Measurements from ENCODE around the gene CTAGE4. TPM values are rescaled to one million over a fixed set of nuclear protein-coding genes. Genes with fewer than 3 reads are reported as not detected.
"Not testable (repeated sequence)": the region's sequence is repeated elsewhere in the genome, so short reads cannot be mapped to it uniquely, and the experiment has no call there.

Gene CTAGE4
- total RNA-seq, 4 donors from 2014 or later = 0.27 to 1.7 (median 1.1) TPM; not detected in 1

DNA sequence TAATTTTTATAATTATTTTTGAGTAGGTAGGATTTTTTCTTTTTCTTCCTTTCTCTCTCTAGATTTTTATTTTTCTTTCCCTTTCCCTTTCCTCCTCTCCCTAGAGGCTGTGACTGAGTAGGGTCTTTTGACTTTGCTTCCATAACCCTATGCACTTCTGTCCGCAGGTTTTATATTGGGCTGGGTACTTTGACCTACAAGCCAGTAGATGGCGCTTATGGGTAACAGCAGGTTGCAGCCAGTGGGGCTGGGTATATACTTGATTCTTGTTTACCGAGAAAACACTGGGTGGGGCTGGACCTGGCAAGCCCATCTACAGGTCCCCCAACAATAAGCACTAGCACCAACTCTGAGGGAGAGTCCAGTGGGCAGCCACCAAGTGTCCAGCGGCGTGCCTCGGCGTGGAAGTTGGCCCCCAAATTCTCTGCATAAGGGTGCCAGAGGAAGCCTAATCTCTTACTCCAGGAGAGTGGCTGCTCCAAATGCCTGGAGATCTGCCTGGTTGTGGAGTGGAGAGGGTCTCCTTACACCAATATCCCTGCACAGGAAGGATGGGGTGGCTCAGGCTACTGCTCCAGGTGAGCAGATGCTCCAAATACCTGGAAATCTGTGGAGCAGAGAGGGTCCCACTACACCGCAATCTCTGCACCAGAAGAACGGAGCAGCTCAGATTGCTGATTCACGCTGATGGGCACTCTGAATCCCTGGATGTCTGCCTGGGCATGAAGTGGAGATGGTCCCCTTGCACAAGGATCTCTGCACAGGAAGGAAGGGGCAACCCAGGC is 4.7 kb upstream of the CTAGE4 start:
- no CpG with 5 or more reads among the region's 10 CpGs for WGBS, 2 donors (ENCODE audit: low coverage in 1 of 2)
- not testable (repeated sequence) for H3K27ac ChIP-seq, H3K4me1 ChIP-seq, H3K27me3 ChIP-seq, H3K36me3 ChIP-seq, H3K9me3 ChIP-seq, H3K4me3 ChIP-seq
- TF ChIP-seq, protein P1, sequence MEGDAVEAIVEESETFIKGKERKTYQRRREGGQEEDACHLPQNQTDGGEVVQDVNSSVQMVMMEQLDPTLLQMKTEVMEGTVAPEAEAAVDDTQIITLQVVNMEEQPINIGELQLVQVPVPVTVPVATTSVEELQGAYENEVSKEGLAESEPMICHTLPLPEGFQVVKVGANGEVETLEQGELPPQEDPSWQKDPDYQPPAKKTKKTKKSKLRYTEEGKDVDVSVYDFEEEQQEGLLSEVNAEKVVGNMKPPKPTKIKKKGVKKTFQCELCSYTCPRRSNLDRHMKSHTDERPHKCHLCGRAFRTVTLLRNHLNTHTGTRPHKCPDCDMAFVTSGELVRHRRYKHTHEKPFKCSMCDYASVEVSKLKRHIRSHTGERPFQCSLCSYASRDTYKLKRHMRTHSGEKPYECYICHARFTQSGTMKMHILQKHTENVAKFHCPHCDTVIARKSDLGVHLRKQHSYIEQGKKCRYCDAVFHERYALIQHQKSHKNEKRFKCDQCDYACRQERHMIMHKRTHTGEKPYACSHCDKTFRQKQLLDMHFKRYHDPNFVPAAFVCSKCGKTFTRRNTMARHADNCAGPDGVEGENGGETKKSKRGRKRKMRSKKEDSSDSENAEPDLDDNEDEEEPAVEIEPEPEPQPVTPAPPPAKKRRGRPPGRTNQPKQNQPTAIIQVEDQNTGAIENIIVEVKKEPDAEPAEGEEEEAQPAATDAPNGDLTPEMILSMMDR (IDR thresholded peaks at IDR 0.05) = peak in 3 of 4 experiments; percentile 25 to 48 (median 40)
- peak; percentile 57 for ATAC-seq

GRCh38 chr7:144179165-144179479 is 4.1 kb upstream of the CTAGE4 start:
- not testable (repeated sequence) for H3K27ac ChIP-seq, H3K4me1 ChIP-seq, H3K9me3 ChIP-seq, H3K36me3 ChIP-seq, H3K4me3 ChIP-seq, H3K27me3 ChIP-seq
- ATAC-seq = peak; percentile 34
- no CpG with 5 or more reads among the region's 2 CpGs for WGBS, 2 donors (ENCODE audit: low coverage in 1 of 2)

DNA sequence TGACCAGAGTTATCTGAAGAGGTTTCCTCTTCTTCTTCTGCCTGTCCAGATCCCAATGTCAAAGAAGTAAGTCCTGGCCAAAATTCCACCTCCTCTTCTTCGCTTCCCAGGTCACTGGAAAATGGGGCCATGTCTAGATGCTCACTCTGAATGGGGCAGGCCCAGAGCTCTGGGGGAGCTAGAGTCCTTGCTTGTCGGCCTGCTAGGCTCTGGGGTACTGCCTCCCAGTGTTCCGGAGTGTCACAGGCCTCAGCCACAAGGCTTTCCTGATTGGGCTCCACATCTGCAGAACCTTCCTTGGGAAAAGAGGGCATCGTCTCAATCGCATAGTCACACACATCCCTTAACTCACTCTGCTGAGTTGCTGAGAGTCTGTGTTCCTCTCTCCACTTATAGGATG is 4.6 kb downstream of the CTAGE4 start:
- H3K36me3 ChIP-seq, H3K4me1 ChIP-seq, H3K4me3 ChIP-seq, H3K27ac ChIP-seq, H3K9me3 ChIP-seq, ATAC-seq, H3K27me3 ChIP-seq: not testable (repeated sequence)
- WGBS, 2 donors (ENCODE audit: low coverage in 1 of 2) = no CpG with 5 or more reads among the region's 5 CpGs

DNA sequence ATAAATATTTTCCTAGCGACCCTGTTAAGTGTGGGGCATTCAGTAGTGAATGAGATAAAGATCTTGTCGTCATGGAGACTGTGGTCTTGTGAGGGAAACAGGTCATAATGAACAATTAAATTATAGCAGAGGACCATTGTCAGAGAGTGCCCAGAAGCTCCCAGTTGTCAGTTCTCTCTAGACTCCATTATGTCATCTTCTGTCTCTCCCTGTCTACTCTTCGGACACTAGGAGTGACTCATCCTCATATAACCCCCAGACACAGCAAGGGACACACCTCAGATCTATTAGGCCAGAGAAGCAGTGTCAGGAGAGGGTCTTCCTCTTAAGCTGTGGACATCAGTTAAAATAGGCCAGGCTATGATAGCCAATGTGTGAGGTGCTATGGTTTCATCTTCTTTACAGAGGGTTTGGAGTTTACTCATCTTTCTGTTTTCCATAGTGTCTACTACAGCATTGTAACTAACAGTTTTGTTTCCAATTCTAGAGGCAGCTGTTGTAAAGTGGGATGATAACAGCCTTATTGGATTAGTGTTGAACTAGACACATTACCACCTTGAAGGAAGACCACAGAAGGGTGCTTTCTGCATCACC is 5.4 kb downstream of the CTAGE4 start:
- not testable (repeated sequence) for ATAC-seq, H3K4me1 ChIP-seq, H3K9me3 ChIP-seq, H3K4me3 ChIP-seq, H3K27ac ChIP-seq, H3K27me3 ChIP-seq, H3K36me3 ChIP-seq
- no CpG with 5 or more reads among the region's 3 CpGs for WGBS, 2 donors (ENCODE audit: low coverage in 1 of 2)

- not testable (repeated sequence) for ATAC-seq, H3K9me3 ChIP-seq, H3K4me1 ChIP-seq, H3K36me3 ChIP-seq, H3K4me3 ChIP-seq, H3K27me3 ChIP-seq, H3K27ac ChIP-seq
- no CpG with 5 or more reads among the region's 11 CpGs for WGBS, 2 donors (ENCODE audit: low coverage in 1 of 2)
These were observed 10.5 kb downstream of the CTAGE4 start for GRCh38 chr7:144193782-144194181.

- H3K9me3 ChIP-seq, H3K27me3 ChIP-seq, H3K4me1 ChIP-seq, H3K36me3 ChIP-seq, ATAC-seq, H3K4me3 ChIP-seq, H3K27ac ChIP-seq: not testable (repeated sequence)
- no CpG with 5 or more reads among the region's 6 CpGs for WGBS, 2 donors (ENCODE audit: low coverage in 1 of 2)
These were observed 11.2 kb downstream of the CTAGE4 start for GRCh38 chr7:144194453-144194852.

- peak within 1 kb of the TSS in 1 of 2 donors; percentile 43 for H3K4me3 ChIP-seq
- H3K27ac ChIP-seq, H3K36me3 ChIP-seq, H3K4me1 ChIP-seq, H3K9me3 ChIP-seq, H3K27me3 ChIP-seq: not testable (repeated sequence)
- ATAC-seq = peak; percentile 65
- no CpG with 5 or more reads among the region's 51 CpGs for WGBS, 2 donors (ENCODE audit: low coverage in 1 of 2)
These were observed 12.1 kb downstream of the CTAGE4 start, which contains the start of gene ARHGEF35 for GRCh38 chr7:144195212-144195872. ARHGEF35 (minus strand) TSS chr7:144195833; CDS start chr7:144188383, 7,450 bp downstream.

- not testable (repeated sequence) for ATAC-seq, H3K27ac ChIP-seq, H3K36me3 ChIP-seq, H3K9me3 ChIP-seq, H3K4me3 ChIP-seq, H3K4me1 ChIP-seq, H3K27me3 ChIP-seq
- 38 to 59% methylated on average over 2 of the region's 4 CpGs for WGBS, 2 donors (ENCODE audit: low coverage in 1 of 2)
These were observed 15.7 kb downstream of the CTAGE4 start for GRCh38 chr7:144198934-144199333.

DNA sequence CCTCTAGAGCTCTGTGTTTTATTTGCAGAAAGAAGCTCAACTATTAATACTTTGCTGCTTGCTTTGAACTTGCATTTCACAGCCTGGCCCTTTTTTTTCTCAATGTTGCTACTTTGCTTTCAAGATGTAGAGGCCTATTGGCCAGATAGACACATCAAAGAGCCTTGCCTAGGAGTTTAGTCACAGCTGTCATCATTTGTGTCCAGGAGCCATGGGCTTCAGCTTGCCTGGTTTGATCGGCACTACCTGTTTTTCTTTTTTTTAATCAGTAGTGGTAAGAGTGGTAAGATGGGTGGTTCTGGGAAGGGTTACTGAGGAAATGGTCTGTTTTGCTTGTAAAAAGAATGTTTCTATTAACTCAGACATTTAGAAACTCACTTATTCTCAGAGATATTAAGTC is 18.7 kb downstream of the CTAGE4 start:
- H3K4me1 ChIP-seq, ATAC-seq, H3K27me3 ChIP-seq, H3K27ac ChIP-seq, H3K36me3 ChIP-seq, H3K4me3 ChIP-seq, H3K9me3 ChIP-seq: not testable (repeated sequence)
- no CpG with 5 or more reads among the region's 1 CpG for WGBS, 2 donors (ENCODE audit: low coverage in 1 of 2)

GRCh38 chr7:144203086-144203485 is 19.8 kb downstream of the CTAGE4 start:
- not testable (repeated sequence) for H3K4me3 ChIP-seq
- WGBS, 2 donors (ENCODE audit: low coverage in 1 of 2) = no CpG with 5 or more reads among the region's 3 CpGs

GRCh38 chr7:144205306-144205705 is 22.0 kb downstream of the CTAGE4 start:
- not testable (repeated sequence) for H3K9me3 ChIP-seq, H3K4me1 ChIP-seq, H3K27ac ChIP-seq, H3K36me3 ChIP-seq, H3K4me3 ChIP-seq, H3K27me3 ChIP-seq
- ATAC-seq = peak; percentile 64
- no CpG with 5 or more reads among the region's 5 CpGs for WGBS, 2 donors (ENCODE audit: low coverage in 1 of 2)

More at GRCh38 chr7:144203086-144203485, 19.8 kb downstream of the CTAGE4 start:
- not testable (repeated sequence) for H3K27ac ChIP-seq, H3K9me3 ChIP-seq, H3K27me3 ChIP-seq, ATAC-seq, H3K36me3 ChIP-seq, H3K4me1 ChIP-seq

GRCh38 chr7:144217200-144217599 is 33.9 kb downstream of the CTAGE4 start:
- not testable (repeated sequence) for H3K4me1 ChIP-seq, H3K4me3 ChIP-seq, H3K36me3 ChIP-seq, H3K27me3 ChIP-seq, H3K27ac ChIP-seq, H3K9me3 ChIP-seq
- ATAC-seq = peak; percentile 29

DNA sequence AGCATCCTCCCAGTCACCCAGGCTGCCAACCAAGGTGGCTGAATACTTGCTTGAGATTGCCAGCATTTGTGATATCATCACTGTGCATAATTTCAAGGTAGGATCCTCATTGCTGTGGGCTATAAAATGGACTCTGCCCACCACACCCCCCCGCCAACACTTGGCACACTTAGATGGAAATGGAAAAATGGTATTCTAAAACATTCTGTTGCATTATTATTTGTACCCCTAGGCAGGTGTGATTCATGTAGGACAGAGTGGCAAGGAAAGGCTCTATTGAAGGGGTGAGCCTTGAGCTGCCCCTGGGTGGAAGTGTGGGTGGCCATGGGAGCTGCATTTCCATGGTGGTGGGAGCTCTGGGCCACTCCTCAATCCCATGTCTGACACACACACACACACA is 35.3 kb downstream of the CTAGE4 start:
- WGBS, 2 donors (ENCODE audit: low coverage in 1 of 2) = no CpG with 5 or more reads among the region's 1 CpG
- not testable (repeated sequence) for ATAC-seq, H3K4me1 ChIP-seq, H3K27me3 ChIP-seq, H3K27ac ChIP-seq, H3K9me3 ChIP-seq, H3K4me3 ChIP-seq, H3K36me3 ChIP-seq
